K562 (cell line): ENCODE data around the gene TRIM2. TPM values are rescaled to one million over a fixed set of nuclear protein-coding genes. Genes with fewer than 3 reads are reported as not detected.

ENCODE experiments used
- ARHGAP35 ChIP-seq: fragments of 450-650 bp; IDR thresholded peaks from 2 replicates; pipeline ENCODE4 v1.6.1; 2018; ENCODE audit not compliant: partially characterized antibody
- CBFA2T2 ChIP-seq: fragments of 450-650 bp; conservative IDR thresholded peaks from 2 replicates; pipeline ENCODE4 v1.6.1; 2017; ENCODE audit warnings: mild to moderate bottlenecking
- CSDE1 ChIP-seq, 2 experiments: fragments of 450-650 bp; IDR thresholded peaks; 2 replicates each; pipeline ENCODE4 v1.6.1; 2016; ENCODE audit warnings: mild to moderate bottlenecking in 1 of 2
- ERF ChIP-seq: fragments of 450-650 bp; formaldehyde crosslinking; IDR thresholded peaks from 2 replicates; pipeline ENCODE4 v1.4.0; 2020; ENCODE audit warnings: mild to moderate bottlenecking, mixed read lengths
- HOXB6 ChIP-seq: fragments of 250-450 bp; sonication (Bioruptor Pico); IDR thresholded peaks from 2 replicates; pipeline ENCODE4 v1.5.1; 2022; ENCODE audit warnings: mild to moderate bottlenecking, borderline replicate concordance
- ILF3 ChIP-seq: fragments of 450-650 bp; IDR thresholded peaks from 2 replicates; pipeline ENCODE4 v1.6.1; 2018; ENCODE audit warnings: antibody characterized with exemption, mild to moderate bottlenecking, moderate library complexity, borderline replicate concordance
- MCM3 ChIP-seq: fragments of 450-650 bp; IDR thresholded peaks from 2 replicates; pipeline ENCODE4 v1.6.1; 2016
- MEIS2 ChIP-seq: fragments of 450-650 bp; IDR thresholded peaks from 2 replicates; pipeline ENCODE4 v1.6.1; 2014; ENCODE audit warnings: mild to moderate bottlenecking; ENCODE audit not compliant: partially characterized antibody
- NR2F6 ChIP-seq: fragments of 450-650 bp; formaldehyde crosslinking; IDR thresholded peaks from 2 replicates; pipeline ENCODE4 v1.4.0; 2020; ENCODE audit warnings: mild to moderate bottlenecking
- PREB ChIP-seq: sonication (generic); formaldehyde crosslinking; IDR thresholded peaks from 2 replicates; pipeline ENCODE4 v1.8.1; 2023; ENCODE audit warnings: mild to moderate bottlenecking, missing genetic modification reagents
- TSHZ1 ChIP-seq: fragments of 250-450 bp; sonication (Bioruptor Pico); IDR thresholded peaks from 2 replicates; pipeline ENCODE4 v1.4.0; 2020; ENCODE audit warnings: mild to moderate bottlenecking, moderate library complexity
- ZBTB7A ChIP-seq: IDR thresholded peaks from 2 replicates; pipeline ENCODE4 v1.6.1; 2011; ENCODE audit warnings: low read depth, mild to moderate bottlenecking, low read length, moderate library complexity, borderline replicate concordance; ENCODE audit not compliant: control insufficient read depth
- ZC3H8 ChIP-seq: fragments of 450-650 bp; IDR thresholded peaks from 2 replicates; pipeline ENCODE4 v1.6.1; 2017
- ZNF511 ChIP-seq: sonication (generic); formaldehyde crosslinking; IDR thresholded peaks from 2 replicates; pipeline ENCODE4 v1.8.0; 2022; ENCODE audit warnings: mild to moderate bottlenecking, missing genetic modification reagents
- ZNF717 ChIP-seq: fragments of 250-450 bp; sonication (Bioruptor Pico); IDR thresholded peaks from 2 replicates; pipeline ENCODE4 v1.5.0; 2021
- polyA plus RNA-seq, 8 experiments: library from polyadenylated mRNA; depleted of rRNA in 4 of 8; stranded (reverse) in 5 of 8; unstranded in 3 of 8; fragments of >200 nt; fragmentation: Nextera tagmentation in 2 of 8; fragmentation: Illumina TruSeq in 1 of 8; extraction: Ambion mirVana in 2 of 8; extraction: Trizol in 1 of 8; gene quantifications; 2 replicates each; pipeline versions ENCODE4 v1.2.1 to v1.2.3, GENCODE V29; 2011 to 2014; ENCODE audit warnings: inconsistent platforms in 1 of 8, missing spikeins in 1 of 8
- total RNA-seq, 7 experiments: library from RNA; depleted of rRNA in 6 of 7; stranded (reverse); fragments of >200 nt in 6 of 7; fragmentation: Illumina TruSeq in 2 of 7; extraction: Trizol in 2 of 7; gene quantifications; 2 replicates each; pipeline versions ENCODE4 v1.2.1 to v1.2.3, GENCODE V29; 2011 to 2021; ENCODE audit warnings: low replicate concordance in 1 of 7

Gene TRIM2
- total and polyA plus RNA-seq, 9 of the 15 experiments (the other 6 are each of a cell fraction or from before 2014, with no cell fraction given), result 0.01 to 0.41 (median 0.13) TPM; not detected in 1

GRCh38 chr4:153335665-153336064 is 131.4 kb downstream of the TRIM2 start (continued):
- TF ChIP-seq TSHZ1 (CRISPR knock-in tag) (no peak), MCM3 (no peak), CSDE1 (IDR thresholded peaks at IDR 0.05) (no peak), ZC3H8 (no peak), ERF (CRISPR knock-in tag) (no peak), NR2F6 (CRISPR knock-in tag) (no peak), PREB (CRISPR knock-in tag) (no peak), ILF3 (no peak), ARHGAP35 (no peak), ZNF717 (CRISPR knock-in tag) (no peak), CBFA2T2 (no peak), ZNF511 (CRISPR knock-in tag) (no peak), ZBTB7A (no peak), MEIS2 (peak; percentile 74), HOXB6 (CRISPR knock-in tag) (no peak)
